Fibroblast of skin of back (primary cell): ENCODE data around the gene LYZL6.
A peak's percentile ranks its signal among the peaks of the same experiment; 100 is the strongest.
"Not testable (repeated sequence)": the region's sequence is repeated elsewhere in the genome, so short reads cannot be mapped to it uniquely, and the experiment has no call there.

Experiments
- DNase-seq: peaks from one replicate; pipeline ENCODE4 v3.0.0-alpha.2; 2013

Gene LYZL6

GRCh38 chr17:35906191-35906925, 37.2 kb downstream of the LYZL6 start:
- no peak for DNase-seq

- no peak for DNase-seq
Observed at GRCh38 chr17:35903451-35903850, 40.1 kb downstream of the LYZL6 start.

- DNase-seq = peak; percentile 12
Observed at GRCh38 chr17:35901631-35902175, 41.8 kb downstream of the LYZL6 start.

- peak; percentile 32 for DNase-seq
Observed at GRCh38 chr17:35900708-35901480, 42.6 kb downstream of the LYZL6 start.

- no peak for DNase-seq
Observed at GRCh38 chr17:35900280-35900679, 43.2 kb downstream of the LYZL6 start.

- no peak for DNase-seq
Observed at GRCh38 chr17:35898283-35899070, 45.0 kb downstream of the LYZL6 start.

GRCh38 chr17:35897772-35898171, 45.7 kb downstream of the LYZL6 start:
- not testable (repeated sequence) for DNase-seq

GRCh38 chr17:35895636-35896587, 47.6 kb downstream of the LYZL6 start:
- DNase-seq = peak; percentile 27

GRCh38 chr17:35894206-35894605, 49.3 kb downstream of the LYZL6 start:
- DNase-seq = no peak

GRCh38 chr17:35893751-35894150, 49.8 kb downstream of the LYZL6 start:
- no peak for DNase-seq

GRCh38 chr17:35892091-35893035, 51.1 kb downstream of the LYZL6 start:
- peak; percentile 21 for DNase-seq

- DNase-seq = no peak
Observed at GRCh38 chr17:35891269-35891668, 52.2 kb downstream of the LYZL6 start.

- no peak for DNase-seq
Observed at GRCh38 chr17:35890774-35891155, 52.7 kb downstream of the LYZL6 start.

- peak; percentile 48 for DNase-seq
Observed at GRCh38 chr17:35889818-35890773, 53.4 kb downstream of the LYZL6 start.

GRCh38 chr17:35889241-35889640, 54.3 kb downstream of the LYZL6 start:
- no peak for DNase-seq
